Endothelial cell of umbilical vein (primary cell): ENCODE data around the gene DARS1. TPM values are rescaled to one million over a fixed set of nuclear protein-coding genes. Genes with fewer than 3 reads are reported as not detected.

ENCODE experiments used
- BruUV-seq: library from RNA; stranded (reverse); fragments of 400-500 nt; replicated peaks from 2 replicates; lab custom pipeline; 2021; lab: Mats Ljungman, UMichigan
- CTCF ChIA-PET: fragments of 300-600, 350-600 bp; sonication (Branson Sonifier 250); formaldehyde crosslinking; loops from one replicate; lab custom pipeline; 2021; ENCODE audit warnings: antibody characterized with exemption, inconsistent platforms; lab: Charles Lee
- POLR2A ChIA-PET: fragments of 300-600, 350-600 bp; sonication (Branson Sonifier 250); formaldehyde crosslinking; loops from one replicate; lab custom pipeline; 2021; ENCODE audit warnings: antibody characterized with exemption, inconsistent platforms; lab: Charles Lee
- DNase-seq: peaks from one replicate; pipeline ENCODE4 v3.0.0-alpha.2; 2011; ENCODE audit warnings: low read depth, low spot score
- FAIRE-seq: peaks from 2 replicates; lab custom pipeline; 2011; peaks lifted over from hg19 to GRCh38; lab: Jason Lieb, UNC
- H2AFZ ChIP-seq: 2 replicates; pipeline ENCODE4 v1.6.0; 2012; ENCODE audit warnings: low read depth, low read length, control low read depth, inconsistent platforms
- H3K27ac ChIP-seq: 2 replicates; pipeline ENCODE4 v1.5.1; 2011; ENCODE audit warnings: low read depth, mild to moderate bottlenecking, control low read depth, low read length, moderate library complexity; ENCODE audit not compliant: insufficient read depth
- H3K27me3 ChIP-seq, 2 experiments: 2 replicates each; pipeline versions ENCODE4 v1.6.0 to v1.6.1; 2011; ENCODE audit warnings: low read length in 2 of 2, mixed read lengths in 1 of 2; ENCODE audit not compliant: control insufficient read depth in 2 of 2, insufficient read depth in 2 of 2
- H3K36me3 ChIP-seq, 2 experiments: 2 replicates in 1 of 2; 3 replicates in 1 of 2; pipeline ENCODE4 v1.5.1; 2011; ENCODE audit warnings: low read length in 2 of 2, mild to moderate bottlenecking in 1 of 2, moderate library complexity in 1 of 2; ENCODE audit not compliant: control insufficient read depth in 2 of 2, insufficient read depth in 2 of 2; ENCODE audit errors: extremely low read depth in 1 of 2
- H3K4me1 ChIP-seq: 3 replicates; pipeline ENCODE4 v1.5.1; 2011; ENCODE audit warnings: mild to moderate bottlenecking, low read length; ENCODE audit not compliant: control insufficient read depth, insufficient read depth; ENCODE audit errors: extremely low read depth
- H3K4me2 ChIP-seq: 2 replicates; pipeline ENCODE4 v1.6.1; 2011; ENCODE audit warnings: low read length, control low read depth, mixed read lengths; ENCODE audit not compliant: insufficient read depth
- H3K4me3 ChIP-seq, 3 experiments: fragments of 200-600 bp in 1 of 3; sonication (generic), shearing (Covaris generic) in 1 of 3; replicated peaks in 1 of 3; 2 replicates each; pipeline ENCODE4 v1.5.1; 2011 to 2016; ENCODE audit warnings: control low read depth in 3 of 3, low read length in 3 of 3, mild to moderate bottlenecking in 2 of 3, inconsistent platforms in 1 of 3, low read depth in 1 of 3, moderate library complexity in 1 of 3; ENCODE audit not compliant: insufficient read depth in 1 of 3
- H3K79me2 ChIP-seq: 2 replicates; pipeline ENCODE4 v1.6.0; 2012; ENCODE audit warnings: low read length, inconsistent platforms; ENCODE audit not compliant: control insufficient read depth, insufficient read depth
- H3K9ac ChIP-seq: replicated peaks from 2 replicates; pipeline ENCODE3; 2011; ENCODE audit warnings: low read length, control low read depth; ENCODE audit not compliant: insufficient read depth; ENCODE audit errors: extremely low read depth
- H3K9me1 ChIP-seq: replicated peaks from 3 replicates; pipeline ENCODE4 v1.6.0; 2011; ENCODE audit warnings: mild to moderate bottlenecking, low read length; ENCODE audit not compliant: control insufficient read depth, insufficient read depth; ENCODE audit errors: extremely low read depth
- H3K9me3 ChIP-seq: replicated peaks from 2 replicates; pipeline ENCODE4 v1.5.1; 2012; ENCODE audit warnings: low read length, inconsistent platforms; ENCODE audit not compliant: control insufficient read depth, insufficient read depth
- H4K20me1 ChIP-seq: replicated peaks from 2 replicates; pipeline ENCODE3; 2011; ENCODE audit warnings: mild to moderate bottlenecking, low read length; ENCODE audit not compliant: control insufficient read depth, insufficient read depth; ENCODE audit errors: extremely low read depth
- CTCF ChIP-seq, 2 donors: IDR thresholded peaks; 1 replicate in 1 of 2; 2 replicates in 1 of 2; pipeline ENCODE4 v1.5.1; 2011; ENCODE audit warnings: low read length in 2 of 2, mild to moderate bottlenecking in 2 of 2, moderate library complexity in 2 of 2, control low read depth in 1 of 2, inconsistent platforms in 1 of 2, low read depth in 1 of 2; ENCODE audit not compliant: insufficient read depth in 1 of 2; ENCODE audit errors: extremely low read depth in 1 of 2
- EZH2 ChIP-seq: IDR thresholded peaks from 2 replicates; pipeline ENCODE4 v1.6.1; 2012; ENCODE audit warnings: borderline replicate concordance, low read depth, mild to moderate bottlenecking, moderate library complexity, low read length, inconsistent platforms; ENCODE audit not compliant: severe bottlenecking
- FOS ChIP-seq: IDR thresholded peaks from 2 replicates; pipeline ENCODE4 v1.6.1; 2011; ENCODE audit warnings: mild to moderate bottlenecking, low read length, moderate library complexity, borderline replicate concordance; ENCODE audit not compliant: insufficient read depth
- GATA2 ChIP-seq: IDR thresholded peaks from 2 replicates; pipeline ENCODE4 v1.7.0; 2011; ENCODE audit warnings: low read depth, mild to moderate bottlenecking, moderate library complexity, mixed read lengths, low read length; ENCODE audit not compliant: insufficient read length, insufficient read depth
- JUN ChIP-seq: IDR thresholded peaks from 2 replicates; pipeline ENCODE4 v1.6.1; 2011; ENCODE audit warnings: borderline replicate concordance, low read depth; ENCODE audit not compliant: insufficient read length, insufficient read depth
- MYC ChIP-seq: IDR thresholded peaks from one replicate; pipeline ENCODE4 v1.6.1; 2011; ENCODE audit warnings: mild to moderate bottlenecking, low read depth, low read length
- POLR2A ChIP-seq: IDR thresholded peaks from 2 replicates; pipeline ENCODE4 v1.6.1; 2012; ENCODE audit warnings: low read depth, mild to moderate bottlenecking, control low read depth, low read length
- dilution Hi-C: fragments of 300-500 bp; cut with MboI; formaldehyde crosslinking; loops from one replicate; pipeline ENCODE4 v1.15.0; 2019; ENCODE audit warnings: low sequenced_read_pairs; ENCODE audit not compliant: extremely low pct_ligation_motif_present
- intact Hi-C: fragments of 100-400 bp; cut with micrococcal nuclease; formaldehyde crosslinking; loops from one replicate; pipeline ENCODE4 v1.10.0; 2022
- polyA plus RNA-seq, 4 experiments: library from polyadenylated mRNA; depleted of rRNA in 3 of 4; stranded (reverse) in 3 of 4; unstranded in 1 of 4; fragments of >200 nt; gene quantifications; 2 replicates each; pipeline versions ENCODE4 v1.2.1 to v1.2.3, GENCODE V29; 2011 to 2012; ENCODE audit warnings: missing spikeins in 1 of 4
- total RNA-seq: library from RNA; stranded (reverse); gene quantifications from 2 replicates; pipeline ENCODE4 v1.2.3, GENCODE V29; 2021

DARS1 gene
- total and polyA plus RNA-seq, 2 donors (not counting 3 experiments of a cell fraction or from before 2014, with no cell fraction given) = 20.9 to 41.5 TPM

DNA sequence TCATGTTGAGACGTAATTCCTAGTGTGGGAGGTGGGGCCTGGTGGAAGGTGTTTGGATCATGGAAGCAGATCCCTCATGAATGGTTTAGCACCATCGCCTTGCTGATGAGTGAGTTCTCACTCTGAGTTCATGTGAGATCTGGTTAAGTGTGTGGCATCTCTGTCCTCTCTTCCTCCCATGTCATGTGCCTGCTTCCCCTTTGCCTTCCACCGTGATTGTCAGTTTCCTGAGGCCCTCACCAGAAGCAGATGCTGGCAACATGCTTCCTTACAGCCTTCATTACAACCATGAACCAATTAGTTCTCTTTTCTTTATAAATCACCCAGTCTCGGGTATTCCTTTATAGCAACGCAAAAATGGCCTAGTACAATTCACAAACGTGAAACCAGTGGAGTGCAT lies 94.6 kb downstream of the DARS1 start:
- POLR2A ChIA-PET = no interaction called here
- BruUV-seq = no TSS peak
- no peak for TF ChIP-seq MYC
- TF ChIP-seq CTCF (IDR thresholded peaks at IDR 0.05; ENCODE audit: extremely low read depth in 1 of 2, insufficient read depth in 1 of 2, low read depth in 1 of 2, low read length in 2 of 2) = no peak
- TF ChIP-seq FOS = no peak
- no peak for TF ChIP-seq GATA2
- no peak for TF ChIP-seq JUN
- no peak for TF ChIP-seq EZH2
- no peak for TF ChIP-seq POLR2A
- no peaks in the 10 kb centered on the region for H3K9me3 ChIP-seq
- DNase-seq (no peak), FAIRE-seq (no peak)
- H4K20me1 ChIP-seq = no peaks in the 10 kb centered on the region
- H3K27me3 ChIP-seq = peaks cover 0 to 4% of the 10 kb centered on the region in 2 experiments
- H3K9ac ChIP-seq = no peak overlapping the region
- no peak overlapping the region for H3K27ac ChIP-seq
- no peaks in the 10 kb centered on the region for H3K79me2 ChIP-seq
- H3K4me2 ChIP-seq = no peak overlapping the region
- H2AFZ ChIP-seq = no peak overlapping the region
- no peaks in the 10 kb centered on the region for H3K4me1 ChIP-seq
- no peak overlapping the region for H3K4me3 ChIP-seq
- intact Hi-C loops = no loop called here
- no peaks in the 10 kb centered on the region for H3K9me1 ChIP-seq
- CTCF ChIA-PET = no interaction called here
- dilution Hi-C loops = no loop called here
- H3K36me3 ChIP-seq = no peaks in the 10 kb centered on the region
